RPMI8226 (cell line): Measurements from ENCODE around the gene SND1.

ENCODE experiments used
- DNase-seq: peaks from one replicate; pipeline ENCODE4 v3.0.0-alpha.2; 2015

SND1 gene

DNA sequence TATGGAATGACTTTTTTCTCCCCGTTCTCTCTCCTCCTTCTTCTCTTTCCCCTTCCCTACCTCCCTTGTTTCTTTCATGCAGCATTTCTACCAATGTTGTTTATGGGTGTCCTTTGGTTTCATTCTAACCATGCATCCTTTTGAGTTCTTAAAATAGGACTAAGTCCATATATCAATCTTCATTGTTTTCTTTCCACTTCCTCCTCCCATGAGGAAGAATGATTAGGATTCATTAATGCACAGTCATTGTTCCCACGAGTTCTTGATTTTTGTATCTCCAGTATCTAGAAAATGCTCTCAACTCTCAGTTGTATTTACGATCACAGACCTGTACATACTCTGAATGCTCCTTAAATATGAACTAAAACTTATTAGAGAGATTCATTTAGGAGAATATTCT lies 226.0 kb downstream of the SND1 start:
- no peak for DNase-seq

DNA sequence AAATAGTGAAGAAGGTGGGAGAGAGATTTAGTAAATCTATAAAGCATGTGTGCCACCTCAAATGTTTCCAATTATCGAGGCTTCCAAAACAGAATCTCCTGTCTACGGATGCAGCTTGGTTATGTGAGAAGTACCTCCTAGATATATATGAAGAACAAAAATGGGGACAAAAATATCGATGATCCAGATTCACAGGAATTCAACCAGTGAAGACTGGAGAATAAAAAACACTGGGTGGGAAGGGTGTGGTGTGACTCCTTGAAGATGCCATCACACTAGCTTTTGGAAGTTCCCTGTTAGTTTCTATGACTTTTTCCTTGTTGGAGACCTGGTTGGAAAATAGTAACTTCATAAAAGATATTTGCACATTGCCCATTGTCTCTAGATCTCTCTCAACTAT lies 226.8 kb downstream of the SND1 start:
- no peak for DNase-seq

DNA sequence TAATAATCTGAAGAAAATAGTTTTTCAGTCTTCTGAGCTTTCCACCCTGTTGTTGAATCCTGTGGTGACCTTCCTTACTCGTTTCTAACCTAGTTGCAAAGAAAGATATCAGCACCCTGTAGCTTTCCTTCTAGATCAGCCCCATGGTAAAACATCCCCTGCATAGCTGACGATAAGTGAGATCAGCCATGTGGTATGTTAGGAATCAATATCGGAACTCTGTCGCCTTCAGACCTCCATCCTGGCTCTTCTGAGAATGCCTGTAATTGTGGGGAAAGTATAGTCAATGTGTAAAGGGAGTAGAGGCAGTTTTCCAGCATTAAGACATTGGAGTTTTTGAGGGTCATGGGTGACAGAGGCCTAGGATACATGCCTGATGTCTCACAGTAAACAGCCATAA lies 227.4 kb downstream of the SND1 start:
- DNase-seq = no peak

GRCh38 chr7:127879942-127880341 lies 227.9 kb downstream of the SND1 start:
- DNase-seq = no peak

- DNase-seq = no peak
Observed at GRCh38 chr7:127880454-127880853, 228.5 kb downstream of the SND1 start.

- no peak for DNase-seq
Observed at GRCh38 chr7:127881564-127881963, 229.6 kb downstream of the SND1 start.

DNA sequence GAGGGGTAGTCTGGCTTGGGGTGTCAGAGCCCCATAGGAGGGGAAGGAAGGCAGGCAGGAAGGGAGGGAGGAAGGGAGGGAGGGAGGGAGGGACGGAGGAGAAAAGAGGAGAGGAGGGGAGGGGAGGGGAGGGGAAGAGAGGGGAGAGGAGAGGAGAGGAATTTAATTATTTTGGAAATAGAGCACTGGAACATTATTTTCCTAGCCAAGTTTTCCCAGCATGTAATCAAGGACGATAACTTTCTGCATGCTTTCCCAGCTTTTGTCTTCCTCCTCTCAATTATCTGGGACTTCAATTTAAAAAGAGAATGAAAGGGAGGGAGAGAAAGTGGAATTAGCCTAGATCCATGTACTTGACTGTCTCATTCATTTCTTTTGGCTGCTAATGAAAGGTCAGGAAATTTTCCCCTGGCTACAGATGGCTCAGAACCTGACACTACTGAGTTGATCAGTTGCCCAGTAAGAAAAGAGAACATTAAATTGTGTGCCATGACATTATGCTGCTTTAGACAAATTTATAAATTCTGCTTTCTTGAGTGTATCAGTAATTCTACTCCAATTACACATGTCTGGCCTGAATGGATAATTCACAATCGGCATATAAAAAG lies 230.4 kb downstream of the SND1 start:
- DNase-seq = no peak

DNA sequence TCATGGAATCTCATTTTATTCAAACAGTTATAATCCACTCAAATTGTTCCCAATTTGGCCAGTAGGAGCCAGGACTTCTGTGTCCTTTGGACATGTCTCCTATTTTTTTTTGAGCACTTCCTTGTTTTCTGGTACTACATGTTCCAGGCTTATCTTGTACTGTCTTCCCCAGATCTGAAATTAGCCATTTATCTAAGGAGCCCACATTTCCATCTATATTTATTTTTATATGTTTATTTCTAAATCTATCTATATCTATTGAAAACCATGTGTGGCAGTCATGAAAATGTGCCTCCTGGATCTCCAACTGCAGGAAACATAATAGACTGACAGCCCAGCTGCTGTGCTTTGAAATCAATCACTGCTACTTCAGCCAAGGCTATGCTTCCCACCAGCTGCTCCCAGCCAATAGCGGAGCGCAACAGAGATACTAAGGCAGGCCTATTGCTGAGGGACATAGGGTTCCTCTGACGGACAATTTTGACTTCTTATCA lies 232.1 kb downstream of the SND1 start:
- no peak for DNase-seq

GRCh38 chr7:127885222-127885772 lies 233.3 kb downstream of the SND1 start:
- no peak for DNase-seq

- DNase-seq = no peak
Observed at GRCh38 chr7:127885843-127886242, 233.8 kb downstream of the SND1 start.

- no peak for DNase-seq
Observed at GRCh38 chr7:127886248-127886647, 234.3 kb downstream of the SND1 start.

DNA sequence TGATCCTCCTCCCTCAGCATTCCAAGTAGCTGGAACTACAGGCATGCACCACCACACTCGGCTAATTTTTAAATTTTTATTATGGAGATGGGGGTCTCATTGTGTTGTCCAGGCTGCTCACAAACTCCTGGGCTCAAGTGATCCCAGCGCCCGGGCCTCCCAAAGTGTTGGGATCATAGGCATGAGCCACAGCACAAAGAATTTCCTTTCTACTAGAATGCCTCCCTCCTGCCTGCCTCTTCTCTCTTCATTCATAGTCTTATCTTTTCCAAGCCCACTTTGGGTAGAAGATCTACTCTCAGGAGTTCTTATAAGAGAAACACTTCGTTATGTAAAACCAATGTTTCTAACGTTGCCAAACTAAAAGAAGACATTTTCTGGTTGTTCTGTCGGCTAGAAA lies 235.1 kb downstream of the SND1 start:
- DNase-seq = no peak

DNA sequence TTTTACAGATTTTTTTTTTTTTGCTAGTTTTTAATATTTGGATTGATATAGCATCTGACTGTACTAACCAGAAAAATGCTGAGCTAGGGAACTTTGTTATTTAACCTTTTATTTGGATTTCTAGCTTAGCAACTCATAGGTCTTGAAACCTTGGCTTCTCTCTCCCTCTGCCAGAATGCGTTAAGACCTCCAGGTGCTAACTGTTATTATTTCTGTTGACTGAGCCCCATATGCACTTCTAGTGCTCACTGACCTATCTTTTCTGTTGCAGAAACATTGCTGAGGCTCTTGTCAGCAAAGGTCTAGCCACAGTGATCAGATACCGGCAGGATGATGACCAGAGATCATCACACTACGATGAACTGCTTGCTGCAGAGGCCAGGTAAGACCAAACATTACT lies 235.6 kb downstream of the SND1 start:
- no peak for DNase-seq

GRCh38 chr7:127888411-127888810 lies 236.4 kb downstream of the SND1 start:
- DNase-seq = no peak

DNA sequence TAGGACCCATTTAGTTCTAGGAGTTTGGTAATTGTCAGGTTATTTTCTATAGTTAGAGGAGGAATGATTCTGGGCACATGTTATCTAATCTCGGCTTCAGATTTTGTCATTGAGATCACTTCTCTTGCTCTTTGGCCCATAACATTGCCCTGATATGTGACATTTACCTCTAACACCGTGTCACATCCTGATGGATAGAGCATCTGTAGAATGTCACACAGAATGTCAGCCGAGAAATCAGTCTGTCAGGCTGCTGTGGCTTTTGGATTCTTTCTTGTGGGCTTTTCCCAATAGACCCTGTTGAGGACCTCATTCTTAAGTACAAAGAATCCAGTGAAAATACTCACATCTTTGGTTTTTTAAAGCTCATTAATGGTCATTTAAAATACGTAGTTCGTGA lies 236.8 kb downstream of the SND1 start:
- no peak for DNase-seq

- no peak for DNase-seq
Observed at GRCh38 chr7:127889677-127890076, 237.7 kb downstream of the SND1 start.

DNA sequence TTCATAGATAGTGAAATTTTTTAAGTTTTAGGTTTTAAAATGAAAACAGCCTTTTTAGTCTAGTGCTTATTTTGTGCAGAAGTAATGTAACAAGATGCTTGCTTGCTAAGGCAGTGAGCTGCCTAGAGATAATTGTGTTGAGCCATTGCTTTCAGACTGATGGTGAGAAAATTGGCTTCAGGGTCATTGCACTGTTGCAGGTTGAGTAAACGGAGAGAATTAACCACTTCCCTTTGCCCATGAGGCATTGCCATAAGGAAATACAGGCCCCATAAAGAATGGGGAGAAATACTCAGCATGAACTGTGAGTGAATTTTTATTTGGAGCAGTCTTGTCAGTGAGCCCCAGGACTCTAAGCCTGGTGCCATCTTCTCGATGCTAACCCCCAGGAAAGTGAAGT lies 238.7 kb downstream of the SND1 start:
- no peak for DNase-seq

GRCh38 chr7:127891144-127891543 lies 239.2 kb downstream of the SND1 start:
- DNase-seq = no peak

DNA sequence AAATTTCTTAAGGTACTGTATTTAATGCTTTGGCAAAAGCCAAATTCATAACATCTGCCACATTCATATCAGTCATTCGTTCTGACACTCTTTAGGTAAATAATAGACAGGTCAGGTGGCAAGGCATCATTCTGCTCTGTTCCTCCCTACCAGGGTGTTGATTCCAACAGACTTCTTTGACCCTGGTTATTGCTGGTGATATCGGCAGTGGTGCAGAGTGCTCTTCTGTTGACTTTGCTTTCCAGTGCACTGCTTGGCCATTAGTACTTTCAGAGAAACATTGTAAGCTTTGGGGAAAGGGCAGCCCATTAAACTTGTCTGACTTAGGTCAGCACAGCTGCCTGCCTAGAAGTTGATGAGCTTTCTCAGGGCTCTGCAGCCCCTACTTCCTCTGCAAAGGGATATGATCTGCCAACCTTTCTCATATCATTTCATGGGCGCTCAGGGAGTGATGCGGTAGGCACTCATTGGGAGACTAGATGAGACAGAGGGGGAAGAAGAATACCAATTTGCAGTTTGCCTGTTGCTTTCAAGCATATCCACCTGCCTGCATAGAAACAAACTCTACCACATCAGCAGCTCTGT lies 240.0 kb downstream of the SND1 start:
- DNase-seq = no peak

GRCh38 chr7:127892488-127893314 lies 240.7 kb downstream of the SND1 start:
- DNase-seq = no peak

GRCh38 chr7:127893547-127893946 lies 241.6 kb downstream of the SND1 start:
- no peak for DNase-seq

DNA sequence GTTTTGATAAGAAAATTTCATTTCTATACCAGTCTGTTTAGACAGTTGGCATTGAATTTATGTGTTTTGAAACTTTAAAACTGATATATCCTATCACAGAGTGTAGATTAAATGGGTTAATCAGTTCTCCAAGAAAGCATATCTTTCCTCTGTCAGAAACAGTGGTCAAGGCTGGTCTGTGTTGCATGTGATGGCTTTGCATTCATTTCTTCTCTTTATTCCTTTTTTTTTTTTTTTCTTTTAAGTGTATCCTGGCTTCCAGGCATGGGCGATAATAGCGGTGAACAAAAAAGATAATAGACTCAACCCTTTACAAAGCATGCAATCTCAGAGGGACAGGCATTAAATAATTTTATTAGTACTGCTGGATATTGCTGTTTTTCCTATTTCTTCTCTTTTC lies 242.6 kb downstream of the SND1 start:
- DNase-seq = no peak

- no peak for DNase-seq
Observed at GRCh38 chr7:127895360-127895759, 243.4 kb downstream of the SND1 start.

GRCh38 chr7:127895814-127896280 lies 243.9 kb downstream of the SND1 start:
- DNase-seq = no peak
